Hepatocyte (in vitro differentiated cells): ENCODE results near the gene TBCD. TPM values are rescaled to one million over a fixed set of nuclear protein-coding genes. Genes with fewer than 3 reads are reported as not detected.

ENCODE experiments used
- DNase-seq: peaks from one replicate; pipeline ENCODE4 v3.0.0-alpha.2; 2016; ENCODE audit warnings: low spot score
- H2AFZ ChIP-seq: fragments of 200-600 bp; sonication (generic); 2 replicates; pipeline ENCODE4 v1.6.0; 2016; ENCODE audit warnings: antibody characterized with exemption, mild to moderate bottlenecking
- H3K27ac ChIP-seq: fragments of 200-600 bp; sonication (generic); 2 replicates; pipeline ENCODE4 v1.5.1; 2016; ENCODE audit warnings: mild to moderate bottlenecking
- H3K27me3 ChIP-seq: fragments of 200-600 bp; sonication (generic); 2 replicates; pipeline ENCODE4 v1.6.1; 2016
- H3K36me3 ChIP-seq: fragments of 200-600 bp; sonication (generic); replicated peaks from 2 replicates; pipeline ENCODE4 v1.5.1; 2016; ENCODE audit warnings: low read depth; ENCODE audit not compliant: insufficient read depth
- H3K4me1 ChIP-seq: fragments of 200-600 bp; sonication (generic); 2 replicates; pipeline ENCODE4 v1.5.1; 2016; ENCODE audit warnings: mild to moderate bottlenecking, moderate library complexity; ENCODE audit not compliant: insufficient read depth
- H3K4me2 ChIP-seq: fragments of 200-600 bp; sonication (generic); 2 replicates; pipeline ENCODE4 v1.6.0; 2016
- H3K4me3 ChIP-seq: fragments of 200-600 bp; sonication (generic); 2 replicates; pipeline ENCODE4 v1.5.1; 2016; ENCODE audit warnings: mild to moderate bottlenecking
- H3K79me2 ChIP-seq: fragments of 200-600 bp; sonication (generic); 2 replicates; pipeline ENCODE4 v1.6.0; 2017; ENCODE audit warnings: mild to moderate bottlenecking
- H3K9me2 ChIP-seq: fragments of 200-600 bp; sonication (generic); replicated peaks from 2 replicates; pipeline ENCODE4 v1.6.0; 2017; ENCODE audit warnings: mild to moderate bottlenecking; ENCODE audit not compliant: insufficient read depth
- H3K9me3 ChIP-seq: fragments of 200-600 bp; sonication (generic); 2 replicates; pipeline ENCODE4 v1.5.1; 2016; ENCODE audit warnings: low read depth, mild to moderate bottlenecking
- H4K20me1 ChIP-seq: fragments of 200-600 bp; sonication (generic); 2 replicates; pipeline ENCODE4 v1.6.0; 2016; ENCODE audit warnings: mild to moderate bottlenecking; ENCODE audit not compliant: insufficient read depth, poor library complexity, severe bottlenecking
- EZH2 ChIP-seq: fragments of 200-600 bp; sonication (generic); IDR thresholded peaks from 2 replicates; pipeline ENCODE4 v1.6.1; 2016; ENCODE audit warnings: antibody characterized with exemption, mild to moderate bottlenecking, borderline replicate concordance
- EZH2phosphoT487 ChIP-seq: fragments of 200-600 bp; sonication (generic); IDR thresholded peaks from one replicate; pipeline ENCODE4 v1.6.1; 2018; ENCODE audit warnings: antibody characterized with exemption, mild to moderate bottlenecking, low read depth, moderate library complexity; ENCODE audit not compliant: unreplicated experiment, severe bottlenecking
- WGBS: methylation state at CpG from one replicate; pipeline ENCODE4 v1.1.6; 2016; ENCODE audit warnings: low lambda C conversion rate; ENCODE audit errors: missing lambda C conversion rate; 5-methylcytosine and 5-hydroxymethylcytosine counted together
- polyA plus RNA-seq: library from polyadenylated mRNA; unstranded; fragments of >200 nt; fragmentation: Nextera tagmentation; extraction: Ambion mirVana; gene quantifications from 2 replicates; pipeline ENCODE4 v1.2.1, GENCODE V29; 2016
- total RNA-seq: library from RNA; depleted of rRNA; stranded (reverse); fragments of >200 nt; gene quantifications from 2 replicates; pipeline ENCODE4 v1.2.3, GENCODE V29; 2014
- TF ChIP-seq, protein P1 (sequence below): fragments of 200-600 bp; sonication (generic); IDR thresholded peaks from 2 replicates; pipeline ENCODE4 v1.5.1; 2016; ENCODE audit warnings: antibody characterized with exemption, mild to moderate bottlenecking; ENCODE audit not compliant: poor library complexity

The TBCD gene
- total and polyA plus RNA-seq, 2 experiments from 2014 or later: 24.5 to 41.5 TPM

DNA sequence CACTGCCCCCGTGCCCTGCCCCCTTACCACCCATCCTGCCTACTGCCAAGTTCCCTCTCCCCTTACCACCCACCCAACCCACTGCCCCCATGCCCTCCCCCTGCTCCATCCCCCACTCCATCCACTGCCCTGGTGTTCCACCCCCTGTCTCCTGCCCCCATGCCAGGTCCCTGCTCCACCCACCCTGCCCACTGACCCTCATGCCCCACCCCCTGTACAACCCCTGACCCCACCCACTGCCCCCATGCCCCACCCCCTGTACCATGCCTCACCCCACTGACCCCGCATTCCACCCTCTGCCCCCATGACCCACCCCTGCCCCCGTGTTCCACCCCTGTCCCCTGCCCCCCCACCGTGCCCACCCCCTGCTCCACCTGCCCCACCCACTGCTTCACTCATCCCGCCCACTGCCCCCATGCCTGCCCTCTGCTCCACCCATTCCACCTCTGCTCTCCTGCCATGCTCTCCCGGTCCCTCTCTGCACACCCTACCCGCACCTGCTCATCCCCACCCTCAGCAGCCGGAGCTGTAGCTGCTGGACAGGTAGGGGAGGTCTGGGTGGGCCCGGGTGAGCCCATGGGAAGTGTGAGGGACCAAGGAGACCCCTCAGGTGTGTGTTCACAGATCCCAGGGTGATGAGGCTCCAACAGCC lies 42.7 kb upstream of the TBCD start:
- no peaks in the 10 kb centered on the region for H3K9me2 ChIP-seq
- TF ChIP-seq, protein P1, sequence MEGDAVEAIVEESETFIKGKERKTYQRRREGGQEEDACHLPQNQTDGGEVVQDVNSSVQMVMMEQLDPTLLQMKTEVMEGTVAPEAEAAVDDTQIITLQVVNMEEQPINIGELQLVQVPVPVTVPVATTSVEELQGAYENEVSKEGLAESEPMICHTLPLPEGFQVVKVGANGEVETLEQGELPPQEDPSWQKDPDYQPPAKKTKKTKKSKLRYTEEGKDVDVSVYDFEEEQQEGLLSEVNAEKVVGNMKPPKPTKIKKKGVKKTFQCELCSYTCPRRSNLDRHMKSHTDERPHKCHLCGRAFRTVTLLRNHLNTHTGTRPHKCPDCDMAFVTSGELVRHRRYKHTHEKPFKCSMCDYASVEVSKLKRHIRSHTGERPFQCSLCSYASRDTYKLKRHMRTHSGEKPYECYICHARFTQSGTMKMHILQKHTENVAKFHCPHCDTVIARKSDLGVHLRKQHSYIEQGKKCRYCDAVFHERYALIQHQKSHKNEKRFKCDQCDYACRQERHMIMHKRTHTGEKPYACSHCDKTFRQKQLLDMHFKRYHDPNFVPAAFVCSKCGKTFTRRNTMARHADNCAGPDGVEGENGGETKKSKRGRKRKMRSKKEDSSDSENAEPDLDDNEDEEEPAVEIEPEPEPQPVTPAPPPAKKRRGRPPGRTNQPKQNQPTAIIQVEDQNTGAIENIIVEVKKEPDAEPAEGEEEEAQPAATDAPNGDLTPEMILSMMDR: no peak
- TF ChIP-seq EZH2phosphoT487 (no peak), EZH2 (no peak)
- WGBS: 73% methylated on average over 4 of the region's 9 CpGs
- no peaks in the 10 kb centered on the region for H3K9me3 ChIP-seq
- H2AFZ ChIP-seq: no peak overlapping the region
- H3K36me3 ChIP-seq: no peaks in the 10 kb centered on the region
- H3K79me2 ChIP-seq: no peaks in the 10 kb centered on the region
- H4K20me1 ChIP-seq: no peaks in the 10 kb centered on the region
- H3K4me1 ChIP-seq: peaks cover 4% of the 10 kb centered on the region
- H3K4me2 ChIP-seq: no peak overlapping the region
- H3K4me3 ChIP-seq: no peak overlapping the region
- no peak overlapping the region for H3K27ac ChIP-seq
- no peaks in the 10 kb centered on the region for H3K27me3 ChIP-seq
- DNase-seq: no peak

DNA sequence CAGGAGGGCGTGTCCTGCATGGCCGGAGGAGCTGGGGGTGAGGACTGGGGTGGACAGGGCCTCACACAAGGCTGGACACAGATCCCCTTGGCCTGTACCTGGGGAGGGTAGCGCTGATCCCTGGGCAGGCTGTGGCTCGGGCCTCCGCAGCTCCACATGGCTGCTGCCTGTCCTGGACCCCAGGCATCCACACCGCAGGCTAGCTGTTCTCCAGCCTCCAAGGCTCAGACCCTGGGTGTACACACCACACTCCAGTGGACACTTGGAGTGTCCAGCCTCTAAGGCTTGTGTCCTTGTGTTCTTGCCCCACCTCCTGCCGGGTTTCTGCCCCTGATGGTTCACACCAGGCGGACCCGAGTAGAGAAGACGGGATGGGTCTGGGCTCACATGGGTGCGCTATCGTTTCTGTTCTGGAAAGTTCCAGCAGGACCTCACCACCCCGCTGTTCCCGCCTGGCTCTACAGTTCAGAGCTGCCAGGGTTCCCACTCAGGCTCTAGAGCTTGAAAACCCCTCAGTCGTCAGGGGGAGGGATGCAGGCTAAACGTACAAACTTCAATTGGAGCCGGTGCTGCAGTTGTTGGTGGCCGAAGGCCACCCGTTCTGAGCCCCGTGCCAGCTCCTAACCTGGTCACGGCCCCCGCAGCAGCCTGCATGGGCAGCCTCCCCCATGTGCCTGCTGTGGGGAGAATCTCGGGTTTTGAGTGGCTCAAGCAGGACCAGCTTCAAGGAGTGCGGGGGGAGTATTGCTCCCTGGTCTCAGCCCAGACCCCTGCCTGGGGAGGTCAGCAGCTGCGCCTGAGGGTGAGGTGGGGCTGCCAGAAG lies 42.0 kb upstream of the TBCD start:
- no peaks in the 10 kb centered on the region for H3K79me2 ChIP-seq
- H3K4me3 ChIP-seq: no peak overlapping the region
- no peaks in the 10 kb centered on the region for H3K4me1 ChIP-seq
- H3K36me3 ChIP-seq: no peaks in the 10 kb centered on the region
- no peaks in the 10 kb centered on the region for H3K9me3 ChIP-seq
- TF ChIP-seq, protein P1: no peak
- TF ChIP-seq EZH2phosphoT487 (no peak), EZH2 (no peak)
- H3K4me2 ChIP-seq: no peak overlapping the region
- no peaks in the 10 kb centered on the region for H4K20me1 ChIP-seq
- WGBS: 95% methylated on average over 25 of the region's 25 CpGs
- H3K27ac ChIP-seq: no peak overlapping the region
- no peak overlapping the region for H2AFZ ChIP-seq
- no peaks in the 10 kb centered on the region for H3K9me2 ChIP-seq
- H3K27me3 ChIP-seq: no peaks in the 10 kb centered on the region
- no peak for DNase-seq

DNA sequence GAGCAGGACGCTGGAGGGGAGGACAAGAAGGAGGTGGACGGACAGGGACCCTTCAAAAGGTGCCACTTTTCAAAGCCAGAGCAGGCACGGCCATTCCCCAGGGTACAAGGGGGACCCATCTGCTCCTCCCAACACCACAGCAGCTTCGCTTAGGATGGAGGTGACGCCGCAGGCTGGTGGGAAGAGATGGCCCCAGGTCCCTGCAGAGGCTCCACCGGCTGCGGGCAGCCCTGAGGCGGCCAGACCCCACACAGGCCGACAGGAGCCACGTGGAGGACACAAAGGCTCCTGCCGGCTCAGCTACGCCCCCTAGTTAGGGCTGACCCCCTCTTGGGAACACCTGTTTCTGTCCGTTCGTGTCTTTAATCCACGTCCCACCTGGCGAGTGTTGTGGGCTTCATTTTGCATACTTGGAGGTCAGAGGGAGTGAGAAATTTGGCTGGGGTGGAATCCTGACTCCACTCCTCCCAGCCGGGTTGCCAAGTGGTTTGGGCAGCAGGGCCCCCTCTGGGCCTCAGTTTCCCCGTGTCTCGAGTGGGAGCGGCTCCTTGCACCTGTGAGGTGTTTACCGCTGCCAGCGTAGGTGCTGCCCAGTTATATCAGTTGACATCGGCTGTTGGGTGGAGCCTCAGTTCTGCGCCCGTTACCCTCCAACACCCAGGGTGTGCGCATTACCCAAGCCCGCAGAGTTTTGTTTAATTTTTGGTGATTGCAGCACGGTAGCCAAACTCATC lies 41.2 kb upstream of the TBCD start:
- H3K36me3 ChIP-seq: no peaks in the 10 kb centered on the region
- H3K27ac ChIP-seq: no peak overlapping the region
- TF ChIP-seq EZH2: no peak
- TF ChIP-seq, protein P1: no peak
- no peak for TF ChIP-seq EZH2phosphoT487
- no peaks in the 10 kb centered on the region for H3K9me2 ChIP-seq
- no peak overlapping the region for H3K4me3 ChIP-seq
- no peaks in the 10 kb centered on the region for H3K79me2 ChIP-seq
- H3K9me3 ChIP-seq: no peaks in the 10 kb centered on the region
- DNase-seq: no peak
- H2AFZ ChIP-seq: no peak overlapping the region
- peaks cover 1% of the 10 kb centered on the region for H3K4me1 ChIP-seq
- H3K27me3 ChIP-seq: no peaks in the 10 kb centered on the region
- H4K20me1 ChIP-seq: no peaks in the 10 kb centered on the region
- no peak overlapping the region for H3K4me2 ChIP-seq
- WGBS: 87% methylated on average over 29 of the region's 29 CpGs
